AG04450 (cell line): Measurements from ENCODE around the gene WIPF3. TPM values are rescaled to one million over a fixed set of nuclear protein-coding genes. Genes with fewer than 3 reads are reported as not detected.

ENCODE experiments used
- CTCF ChIA-PET: fragments of 300-600, 350-600 bp; formaldehyde crosslinking; extraction: SDS; loops from one replicate; lab custom pipeline; 2022; ENCODE audit warnings: antibody characterized with exemption, inconsistent platforms; lab: Charles Lee
- POLR2A ChIA-PET: fragments of 350-600 bp; formaldehyde crosslinking; extraction: SDS; loops from one replicate; lab custom pipeline; 2021; ENCODE audit warnings: antibody characterized with exemption, inconsistent platforms; lab: Yijun Ruan, JAX
- DNase-seq: peaks from one replicate; pipeline ENCODE4 v3.0.0-alpha.2; 2011; ENCODE audit warnings: low read depth, low spot score
- H3K27ac ChIP-seq: one replicate; pipeline ENCODE4 v1.5.1; 2012; ENCODE audit warnings: low read depth, low read length, control low read depth
- H3K27me3 ChIP-seq: one replicate; pipeline ENCODE4 v1.6.0; 2012; ENCODE audit warnings: low read length; ENCODE audit not compliant: control insufficient read depth, insufficient read depth
- H3K4me3 ChIP-seq: 2 replicates; pipeline ENCODE4 v1.5.1; 2011; ENCODE audit warnings: mild to moderate bottlenecking, low read depth, low read length, control low read depth
- H3K9me3 ChIP-seq: 2 replicates; pipeline ENCODE4 v1.5.1; 2012; ENCODE audit warnings: low read length; ENCODE audit not compliant: control insufficient read depth, insufficient read depth
- polyA plus RNA-seq: library from polyadenylated mRNA; depleted of rRNA; stranded (reverse); fragments of >200 nt; gene quantifications from 2 replicates; pipeline ENCODE4 v1.2.3, GENCODE V29; 2011
- TF ChIP-seq, protein P1 (sequence below): IDR thresholded peaks from 2 replicates; pipeline ENCODE4 v1.5.1; 2011; ENCODE audit warnings: low read depth, low read length, control low read depth, inconsistent platforms

The WIPF3 gene
- polyA plus RNA-seq, 1 experiment, result not detected

GRCh38 chr7:29808075-29808801 is 1.9 kb downstream of the WIPF3 start:
- TF ChIP-seq, protein P1, sequence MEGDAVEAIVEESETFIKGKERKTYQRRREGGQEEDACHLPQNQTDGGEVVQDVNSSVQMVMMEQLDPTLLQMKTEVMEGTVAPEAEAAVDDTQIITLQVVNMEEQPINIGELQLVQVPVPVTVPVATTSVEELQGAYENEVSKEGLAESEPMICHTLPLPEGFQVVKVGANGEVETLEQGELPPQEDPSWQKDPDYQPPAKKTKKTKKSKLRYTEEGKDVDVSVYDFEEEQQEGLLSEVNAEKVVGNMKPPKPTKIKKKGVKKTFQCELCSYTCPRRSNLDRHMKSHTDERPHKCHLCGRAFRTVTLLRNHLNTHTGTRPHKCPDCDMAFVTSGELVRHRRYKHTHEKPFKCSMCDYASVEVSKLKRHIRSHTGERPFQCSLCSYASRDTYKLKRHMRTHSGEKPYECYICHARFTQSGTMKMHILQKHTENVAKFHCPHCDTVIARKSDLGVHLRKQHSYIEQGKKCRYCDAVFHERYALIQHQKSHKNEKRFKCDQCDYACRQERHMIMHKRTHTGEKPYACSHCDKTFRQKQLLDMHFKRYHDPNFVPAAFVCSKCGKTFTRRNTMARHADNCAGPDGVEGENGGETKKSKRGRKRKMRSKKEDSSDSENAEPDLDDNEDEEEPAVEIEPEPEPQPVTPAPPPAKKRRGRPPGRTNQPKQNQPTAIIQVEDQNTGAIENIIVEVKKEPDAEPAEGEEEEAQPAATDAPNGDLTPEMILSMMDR, result no peak
- no peak for DNase-seq
- Histone ChIP-seq H3K4me3 (no peak overlapping the region), H3K27me3 (peaks cover 43% of the 10 kb centered on the region), H3K27ac (no peak overlapping the region), H3K9me3 (no peaks in the 10 kb centered on the region; the same call in 1 of the 2 replicates)
- CTCF ChIA-PET, result no interaction called here
- POLR2A ChIA-PET, result no interaction called here

- H3K4me3 ChIP-seq, result no peak overlapping the region
- peaks cover 40% of the 10 kb centered on the region for H3K27me3 ChIP-seq
- TF ChIP-seq, protein P1, result no peak
- no peak for DNase-seq
- no peak overlapping the region for H3K27ac ChIP-seq
- ChIA-PET CTCF (no interaction called here), POLR2A (no interaction called here)
- no peaks in the 10 kb centered on the region; the same call in 1 of the 2 replicates for H3K9me3 ChIP-seq
Measured at GRCh38 chr7:29809533-29810155, 3.3 kb downstream of the WIPF3 start.

DNA sequence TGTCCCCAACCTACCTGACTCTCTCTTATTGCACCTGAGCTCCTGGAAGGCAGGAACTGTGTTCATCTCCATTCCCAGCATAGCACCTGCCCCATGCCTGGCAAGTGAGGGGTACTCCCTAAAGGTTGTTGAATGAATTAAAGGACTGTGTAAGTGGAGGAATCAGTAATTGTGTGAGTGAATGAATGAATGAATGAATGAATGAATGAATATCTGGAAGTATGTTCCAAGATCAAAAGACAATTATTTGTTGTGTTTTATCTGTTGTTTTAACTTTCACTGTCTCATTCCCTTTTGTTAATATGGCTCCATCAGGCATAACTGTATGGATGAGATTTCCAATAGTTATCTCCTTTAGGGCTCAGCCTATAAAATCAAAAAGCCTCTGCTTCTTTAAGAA is 4.0 kb downstream of the WIPF3 start:
- CTCF ChIA-PET, result no interaction called here
- Histone ChIP-seq H3K27ac (no peak overlapping the region), H3K4me3 (no peak overlapping the region), H3K9me3 (no peaks in the 10 kb centered on the region; the same call in 1 of the 2 replicates), H3K27me3 (peaks cover 35% of the 10 kb centered on the region)
- POLR2A ChIA-PET, result no interaction called here
- DNase-seq, result no peak
- TF ChIP-seq, protein P1, result no peak

DNA sequence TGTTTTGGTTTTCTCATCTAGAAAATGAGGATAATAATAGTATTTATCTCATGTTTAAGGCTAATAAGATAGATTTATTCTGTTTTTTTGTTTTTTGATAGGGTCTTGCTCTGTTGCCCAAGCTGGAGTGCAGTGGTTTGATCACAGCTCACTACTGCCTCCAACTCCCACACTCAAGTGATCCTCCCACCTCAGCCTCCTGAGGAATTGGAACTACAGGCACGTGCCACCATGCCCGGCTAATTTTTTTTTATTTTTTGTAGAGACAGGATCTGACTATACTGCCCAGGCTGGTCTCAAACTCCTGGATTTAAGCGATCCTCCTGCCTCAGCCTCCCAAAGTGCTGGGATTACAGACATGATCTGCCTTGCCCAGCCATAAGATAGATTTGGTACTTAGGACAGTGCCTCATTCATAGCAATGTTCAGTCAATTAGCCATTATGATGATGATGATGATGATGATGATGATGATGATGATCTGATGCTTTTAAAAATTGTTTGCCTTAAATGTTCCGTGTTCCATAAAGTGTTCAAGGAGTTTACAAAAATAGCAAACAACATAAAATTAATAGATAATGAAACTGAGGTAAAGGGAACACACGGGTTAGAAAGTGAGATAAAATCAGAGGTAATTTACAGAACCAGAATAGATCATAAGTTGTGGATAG is 4.6 kb downstream of the WIPF3 start:
- no peak for DNase-seq
- Histone ChIP-seq H3K9me3 (no peaks in the 10 kb centered on the region; the same call in 1 of the 2 replicates), H3K27me3 (peaks cover 29% of the 10 kb centered on the region), H3K27ac (no peak overlapping the region), H3K4me3 (no peak overlapping the region)
- TF ChIP-seq, protein P1, result no peak
- ChIA-PET CTCF (no interaction called here), POLR2A (no interaction called here)

DNA sequence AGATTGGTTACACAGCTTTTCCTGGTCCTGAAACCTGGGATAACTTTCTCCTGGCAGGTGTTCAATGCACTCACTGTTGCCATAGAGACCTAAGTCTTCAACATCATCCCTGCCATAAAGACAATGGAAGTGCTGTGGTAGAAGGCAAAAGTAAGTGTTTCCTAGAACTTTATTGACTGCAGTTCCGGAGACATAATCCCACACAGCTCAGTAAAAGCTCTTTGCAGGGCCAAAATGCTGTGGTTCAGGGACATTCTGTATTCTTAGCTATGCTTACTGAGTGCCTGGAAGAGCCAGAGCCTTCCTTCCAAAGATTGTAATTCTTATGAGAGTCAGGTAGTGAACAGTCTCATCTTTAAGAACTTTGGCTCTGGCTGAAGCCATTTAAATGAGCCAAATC is 5.3 kb downstream of the WIPF3 start:
- TF ChIP-seq, protein P1, result no peak
- Histone ChIP-seq H3K4me3 (no peak overlapping the region), H3K27me3 (peaks cover 27% of the 10 kb centered on the region), H3K27ac (no peak overlapping the region), H3K9me3 (no peaks in the 10 kb centered on the region; the same call in 1 of the 2 replicates)
- POLR2A ChIA-PET, result no interaction called here
- CTCF ChIA-PET, result no interaction called here
- DNase-seq, result no peak
